ENCODE data around the gene HERC2. TPM values are rescaled to one million over a fixed set of nuclear protein-coding genes. Genes with fewer than 3 reads are reported as not detected.
A peak's percentile ranks its signal among the peaks of the same experiment; 100 is the strongest.

The HERC2 gene
- total RNA-seq, 4 donors from 2014 or later: 54.6 to 112 (median 100) TPM

DNA sequence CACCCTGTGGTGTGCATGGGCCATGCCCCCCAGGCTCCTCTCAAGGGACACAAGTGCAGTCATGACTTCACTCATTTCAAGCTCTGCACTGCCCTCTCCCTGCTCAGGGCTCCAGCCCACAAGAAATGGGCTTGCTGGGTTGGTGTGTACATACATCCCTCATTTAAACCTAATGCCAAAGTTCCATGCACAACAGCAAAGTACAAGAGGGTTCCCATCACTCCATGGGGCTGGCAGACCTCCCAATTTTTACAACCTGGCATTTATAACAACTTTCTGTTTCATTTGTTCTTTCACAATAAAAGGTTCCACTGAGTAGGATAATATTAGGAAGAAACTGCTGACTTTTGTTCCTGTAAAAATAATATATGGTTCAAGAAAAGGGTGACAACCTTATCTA is 54.3 kb downstream of the HERC2 start:
- peaks cover 0 to 94% (median 2%) of the 10 kb centered on the region in 3 donors for H3K36me3 ChIP-seq
- no peaks in the 10 kb centered on the region for H3K27me3 ChIP-seq
- DNase-seq: no peak
- H3K9me3 ChIP-seq: no peaks in the 10 kb centered on the region
- no peak overlapping the region for H3K27ac ChIP-seq
- H3K4me3 ChIP-seq: no peak overlapping the region
- H3K4me1 ChIP-seq: no peaks in the 10 kb centered on the region
- TF ChIP-seq, protein P1, sequence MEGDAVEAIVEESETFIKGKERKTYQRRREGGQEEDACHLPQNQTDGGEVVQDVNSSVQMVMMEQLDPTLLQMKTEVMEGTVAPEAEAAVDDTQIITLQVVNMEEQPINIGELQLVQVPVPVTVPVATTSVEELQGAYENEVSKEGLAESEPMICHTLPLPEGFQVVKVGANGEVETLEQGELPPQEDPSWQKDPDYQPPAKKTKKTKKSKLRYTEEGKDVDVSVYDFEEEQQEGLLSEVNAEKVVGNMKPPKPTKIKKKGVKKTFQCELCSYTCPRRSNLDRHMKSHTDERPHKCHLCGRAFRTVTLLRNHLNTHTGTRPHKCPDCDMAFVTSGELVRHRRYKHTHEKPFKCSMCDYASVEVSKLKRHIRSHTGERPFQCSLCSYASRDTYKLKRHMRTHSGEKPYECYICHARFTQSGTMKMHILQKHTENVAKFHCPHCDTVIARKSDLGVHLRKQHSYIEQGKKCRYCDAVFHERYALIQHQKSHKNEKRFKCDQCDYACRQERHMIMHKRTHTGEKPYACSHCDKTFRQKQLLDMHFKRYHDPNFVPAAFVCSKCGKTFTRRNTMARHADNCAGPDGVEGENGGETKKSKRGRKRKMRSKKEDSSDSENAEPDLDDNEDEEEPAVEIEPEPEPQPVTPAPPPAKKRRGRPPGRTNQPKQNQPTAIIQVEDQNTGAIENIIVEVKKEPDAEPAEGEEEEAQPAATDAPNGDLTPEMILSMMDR (IDR thresholded peaks at IDR 0.05): no peak
- no peak for TF ChIP-seq POLR2A (IDR thresholded peaks at IDR 0.05)

DNA sequence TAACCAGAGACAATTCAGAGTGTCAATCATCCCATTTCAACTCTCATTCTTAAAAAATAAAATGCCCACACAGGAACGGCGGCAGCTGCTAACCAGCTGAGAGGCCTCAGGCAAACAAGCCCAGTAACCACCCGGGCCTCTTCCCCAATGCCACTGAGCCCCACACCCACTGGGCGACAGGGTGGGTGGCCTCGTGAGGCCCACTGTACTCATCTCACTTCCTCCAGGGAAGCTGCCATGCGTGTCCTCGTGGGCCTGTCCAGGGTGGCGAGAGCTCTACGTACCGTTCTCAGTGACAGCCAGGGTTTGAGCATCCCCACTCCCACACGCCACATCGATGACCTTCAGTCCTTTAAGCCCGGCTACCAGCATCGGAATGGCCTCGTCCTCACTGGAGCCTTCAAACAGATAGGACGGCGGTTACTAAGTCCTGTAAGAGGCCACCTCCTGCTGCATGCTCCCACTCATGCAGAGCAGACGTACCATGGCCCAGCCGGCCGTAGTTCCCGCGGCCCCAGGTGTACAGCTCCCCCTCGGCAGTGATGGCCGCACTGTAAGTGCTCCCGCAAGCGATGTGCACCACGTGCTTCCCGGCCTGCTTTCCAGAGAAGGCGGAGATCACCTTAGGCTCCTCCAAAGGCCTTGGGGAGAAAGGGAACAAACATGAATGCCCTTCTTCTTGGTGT is 56.5 kb downstream of the HERC2 start:
- Histone ChIP-seq H3K27me3 (no peaks in the 10 kb centered on the region), H3K4me3 (no peak overlapping the region), H3K4me1 (no peaks in the 10 kb centered on the region), H3K9me3 (no peaks in the 10 kb centered on the region), H3K27ac (no peak overlapping the region), H3K36me3 (peaks cover 0 to 79% (median 2%) of the 10 kb centered on the region in 3 donors)
- no peak for TF ChIP-seq POLR2A (IDR thresholded peaks at IDR 0.05)
- TF ChIP-seq, protein P1 (IDR thresholded peaks at IDR 0.05): no peak
- DNase-seq: peak in 1 of 3 donors; percentile 54

DNA sequence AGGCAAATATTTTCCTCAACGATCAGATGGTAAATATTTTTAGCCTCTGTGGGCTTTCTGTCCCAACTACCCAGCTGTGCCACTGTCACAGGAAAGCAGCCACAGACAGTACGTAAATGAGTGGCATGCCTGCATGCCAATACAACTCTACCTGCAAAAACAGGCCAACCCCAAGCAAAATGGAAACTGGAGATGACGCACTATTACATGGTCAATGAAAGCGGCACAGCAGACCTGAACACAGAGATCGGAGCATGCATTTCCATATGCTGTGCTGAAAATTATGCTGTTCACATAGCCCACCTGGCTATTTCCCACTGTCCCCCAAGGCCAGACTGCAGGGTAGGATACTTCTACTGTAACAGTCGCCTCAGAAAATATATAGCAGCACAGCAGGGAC is 57.8 kb downstream of the HERC2 start:
- peaks cover 0 to 66% (median 2%) of the 10 kb centered on the region in 3 donors for H3K36me3 ChIP-seq
- TF ChIP-seq, protein P1 (IDR thresholded peaks at IDR 0.05): no peak
- TF ChIP-seq POLR2A (IDR thresholded peaks at IDR 0.05): no peak
- no peaks in the 10 kb centered on the region for H3K9me3 ChIP-seq
- no peak overlapping the region for H3K27ac ChIP-seq
- H3K27me3 ChIP-seq: no peaks in the 10 kb centered on the region
- DNase-seq: no peak
- H3K4me1 ChIP-seq: no peaks in the 10 kb centered on the region
- H3K4me3 ChIP-seq: no peak overlapping the region

- peaks cover 0 to 55% (median 2%) of the 10 kb centered on the region in 3 donors for H3K36me3 ChIP-seq
- no peaks in the 10 kb centered on the region for H3K4me1 ChIP-seq
- DNase-seq: no peak
- no peaks in the 10 kb centered on the region for H3K9me3 ChIP-seq
- TF ChIP-seq POLR2A (IDR thresholded peaks at IDR 0.05): no peak
- TF ChIP-seq, protein P1 (IDR thresholded peaks at IDR 0.05): no peak
- no peak overlapping the region for H3K27ac ChIP-seq
- no peak overlapping the region for H3K4me3 ChIP-seq
- H3K27me3 ChIP-seq: no peaks in the 10 kb centered on the region
Measured at GRCh38 chr15:28262438-28262837, 59.5 kb downstream of the HERC2 start.

GRCh38 chr15:28260722-28261121 is 61.3 kb downstream of the HERC2 start:
- H3K36me3 ChIP-seq: peaks cover 0 to 52% (median 2%) of the 10 kb centered on the region in 3 donors
- no peak for DNase-seq
- H3K9me3 ChIP-seq: no peaks in the 10 kb centered on the region
- H3K27me3 ChIP-seq: no peaks in the 10 kb centered on the region
- H3K4me3 ChIP-seq: no peak overlapping the region
- TF ChIP-seq, protein P1 (IDR thresholded peaks at IDR 0.05): no peak
- TF ChIP-seq POLR2A (IDR thresholded peaks at IDR 0.05): no peak
- H3K27ac ChIP-seq: no peak overlapping the region
- no peaks in the 10 kb centered on the region for H3K4me1 ChIP-seq
